H1 (cell line): ENCODE results near the gene CTSH. TPM values are rescaled to one million over a fixed set of nuclear protein-coding genes. Genes with fewer than 3 reads are reported as not detected.

Source experiments
- CTCF ChIA-PET: fragments of 300-600 bp; sonication (Branson Sonifier 250); formaldehyde crosslinking; loops from one replicate; lab custom pipeline; 2021; ENCODE audit not compliant: partially characterized antibody; lab: Charles Lee
- POLR2A ChIA-PET: fragments of 300-600 bp; sonication (Branson Sonifier 250); formaldehyde crosslinking; loops from one replicate; lab custom pipeline; 2021; ENCODE audit warnings: inconsistent platforms; ENCODE audit not compliant: partially characterized antibody; lab: Charles Lee
- DNase-seq, 2 experiments: peaks; one replicate each; pipeline versions ENCODE4 v3.0.0 to v3.0.0-alpha.2; 2010 to 2022; ENCODE audit warnings: low spot score in 2 of 2, low read depth in 1 of 2, mixed read lengths in 1 of 2
- FAIRE-seq: peaks from 2 replicates; lab custom pipeline; 2011; peaks lifted over from hg19 to GRCh38; lab: Jason Lieb, UNC
- H2AFZ ChIP-seq: 2 replicates; pipeline ENCODE4 v1.8.1; 2012; ENCODE audit warnings: low read length, inconsistent platforms
- H2AK5ac ChIP-seq: 2 replicates; pipeline ENCODE4 v1.6.1; 2013; ENCODE audit warnings: low read depth, low read length
- H2BK120ac ChIP-seq: replicated peaks from 2 replicates; pipeline ENCODE3; 2013; ENCODE audit warnings: low read depth, low read length, inconsistent platforms
- H2BK12ac ChIP-seq: 2 replicates; pipeline ENCODE4 v1.6.1; 2013; ENCODE audit warnings: low read depth, low read length
- H2BK15ac ChIP-seq: 2 replicates; pipeline ENCODE4 v1.6.1; 2013; ENCODE audit warnings: low read length
- H2BK20ac ChIP-seq: 2 replicates; pipeline ENCODE4 v1.6.1; 2013; ENCODE audit warnings: low read length
- H2BK5ac ChIP-seq: 2 replicates; pipeline ENCODE4 v1.6.1; 2013; ENCODE audit warnings: low read depth, low read length
- H3K14ac ChIP-seq: 2 replicates; pipeline ENCODE4 v1.6.1; 2013; ENCODE audit warnings: inconsistent platforms; ENCODE audit not compliant: insufficient read length
- H3K18ac ChIP-seq: 2 replicates; pipeline ENCODE4 v1.6.1; 2013; ENCODE audit warnings: low read length; ENCODE audit errors: extremely low read depth
- H3K23ac ChIP-seq: 2 replicates; pipeline ENCODE4 v1.6.1; 2013; ENCODE audit warnings: inconsistent platforms; ENCODE audit not compliant: insufficient read length
- H3K23me2 ChIP-seq: 2 replicates; pipeline ENCODE4 v1.6.1; 2013; ENCODE audit warnings: low read depth, low read length
- H3K27ac ChIP-seq: 2 replicates; pipeline ENCODE4 v1.6.1; 2011; ENCODE audit warnings: low read depth, low read length, inconsistent platforms
- H3K27me3 ChIP-seq, 4 experiments: replicated peaks in 1 of 4; 1 replicate in 1 of 4; 2 replicates in 3 of 4; pipeline versions ENCODE4 v1.6.1 to v1.8.1; 2011 to 2013; ENCODE audit warnings: low read length in 3 of 4, mild to moderate bottlenecking in 3 of 4, inconsistent platforms in 2 of 4, mixed read lengths in 2 of 4, moderate library complexity in 1 of 4; ENCODE audit not compliant: control insufficient read depth in 3 of 4, insufficient read depth in 3 of 4; ENCODE audit errors: extremely low read depth in 1 of 4
- H3K36me3 ChIP-seq, 4 experiments: 2 replicates each; pipeline versions ENCODE4 v1.6.1 to v1.8.1; 2011 to 2013; ENCODE audit warnings: mild to moderate bottlenecking in 4 of 4, low read length in 3 of 4, moderate library complexity in 2 of 4, control low read depth in 1 of 4, inconsistent platforms in 1 of 4; ENCODE audit not compliant: insufficient read depth in 4 of 4, control insufficient read depth in 2 of 4
- H3K4ac ChIP-seq: replicated peaks from 2 replicates; pipeline ENCODE3; 2013; ENCODE audit warnings: low read length, low read depth, mixed read lengths, inconsistent platforms; ENCODE audit not compliant: insufficient read length
- H3K4me1 ChIP-seq, 4 experiments: replicated peaks in 1 of 4; 1 replicate in 1 of 4; 2 replicates in 3 of 4; pipeline versions ENCODE4 v1.6.1 to v1.8.1; 2011 to 2013; ENCODE audit warnings: low read length in 3 of 4, inconsistent platforms in 2 of 4, mixed read lengths in 1 of 4; ENCODE audit not compliant: insufficient read depth in 4 of 4, control insufficient read depth in 3 of 4
- H3K4me2 ChIP-seq, 2 experiments: 2 replicates each; pipeline versions ENCODE4 v1.6.1 to v1.8.1; 2011 to 2013; ENCODE audit warnings: low read depth in 2 of 2, low read length in 2 of 2, control low read depth in 1 of 2, inconsistent platforms in 1 of 2, mild to moderate bottlenecking in 1 of 2; ENCODE audit not compliant: insufficient read depth in 1 of 2
- H3K4me3 ChIP-seq, 4 experiments: fragments of 200-600, 300-600 bp in 1 of 4; sonication (generic), shearing (Covaris generic), sonication (Bioruptor Twin) in 1 of 4; 2 replicates each; pipeline versions ENCODE4 v1.5.1 to v1.8.1; 2011 to 2016; ENCODE audit warnings: low read length in 4 of 4, low read depth in 3 of 4, control low read depth in 2 of 4, inconsistent platforms in 2 of 4, mild to moderate bottlenecking in 2 of 4, mixed read lengths in 1 of 4, moderate library complexity in 1 of 4; ENCODE audit not compliant: insufficient read depth in 2 of 4; ENCODE audit errors: extremely low read depth in 1 of 4
- H3K56ac ChIP-seq: replicated peaks from 2 replicates; pipeline ENCODE3; 2013; ENCODE audit warnings: low read depth, mild to moderate bottlenecking, mixed read lengths, low read length, inconsistent platforms; ENCODE audit not compliant: insufficient read length
- H3K79me1 ChIP-seq: 2 replicates; pipeline ENCODE4 v1.6.1; 2013; ENCODE audit warnings: low read depth, low read length, control low read depth
- H3K79me2 ChIP-seq, 2 experiments: 2 replicates each; pipeline versions ENCODE4 v1.6.1 to v1.8.1; 2012 to 2013; ENCODE audit warnings: low read length in 2 of 2, mild to moderate bottlenecking in 2 of 2, inconsistent platforms in 1 of 2; ENCODE audit not compliant: insufficient read depth in 2 of 2, control insufficient read depth in 1 of 2
- H3K9ac ChIP-seq, 4 experiments: replicated peaks in 1 of 4; 1 replicate in 1 of 4; 2 replicates in 3 of 4; pipeline versions ENCODE4 v1.6.1 to v1.8.1; 2011 to 2013; ENCODE audit warnings: low read depth in 3 of 4, low read length in 3 of 4, control low read depth in 2 of 4, mild to moderate bottlenecking in 2 of 4, moderate library complexity in 2 of 4, inconsistent platforms in 1 of 4; ENCODE audit errors: extremely low read depth in 1 of 4
- H3K9me3 ChIP-seq, 2 experiments: 2 replicates each; pipeline versions ENCODE4 v1.6.1 to v1.8.1; 2012 to 2013; ENCODE audit warnings: mild to moderate bottlenecking in 2 of 2, moderate library complexity in 2 of 2, control low read depth in 1 of 2, inconsistent platforms in 1 of 2, low read depth in 1 of 2, low read length in 1 of 2, mixed read lengths in 1 of 2; ENCODE audit not compliant: insufficient read depth in 2 of 2
- H4K20me1 ChIP-seq, 2 experiments: replicated peaks in 1 of 2; 2 replicates each; pipeline versions ENCODE3 to v1.8.1; 2011 to 2013; ENCODE audit warnings: inconsistent platforms in 2 of 2, low read length in 2 of 2, mild to moderate bottlenecking in 1 of 2; ENCODE audit not compliant: insufficient read depth in 2 of 2, control insufficient read depth in 1 of 2
- H4K5ac ChIP-seq: 2 replicates; pipeline ENCODE4 v1.6.1; 2013; ENCODE audit warnings: low read length, low read depth, mixed read lengths, inconsistent platforms; ENCODE audit not compliant: insufficient read length
- H4K8ac ChIP-seq: 2 replicates; pipeline ENCODE4 v1.8.0; 2013; ENCODE audit warnings: mild to moderate bottlenecking, moderate library complexity, low read length, inconsistent platforms; ENCODE audit not compliant: insufficient read depth; ENCODE audit errors: extremely low read depth
- H4K91ac ChIP-seq: replicated peaks from 2 replicates; pipeline ENCODE3; 2013; ENCODE audit warnings: low read length, mixed read lengths, inconsistent platforms; ENCODE audit not compliant: insufficient read length
- WGBS, 2 experiments: shearing (Covaris generic) in 1 of 2; methylation state at CpG; one replicate each; pipeline versions ENCODE4 v1.1.6 to v1.1.7; 2013 to 2015; ENCODE audit warnings: low lambda C conversion rate in 2 of 2, mixed read lengths in 2 of 2, inconsistent platforms in 1 of 2, low coverage in 1 of 2, missing lambda C conversion rate in 1 of 2; ENCODE audit not compliant: insufficient replicate concordance in 2 of 2, insufficient coverage in 1 of 2, insufficient read length in 1 of 2; ENCODE audit errors: extremely low coverage in 1 of 2, missing lambda C conversion rate in 1 of 2; 5-methylcytosine and 5-hydroxymethylcytosine counted together
- polyA plus RNA-seq, 7 experiments: library from polyadenylated mRNA; depleted of rRNA in 3 of 7; stranded (reverse) in 5 of 7; unstranded in 2 of 7; fragments of >200 nt in 5 of 7; fragments of 200-250 nt in 2 of 7; gene quantifications; 1 replicate in 5 of 7; 2 replicates in 1 of 7; 4 replicates in 1 of 7; pipeline versions ENCODE4 v1.2.1 to v1.2.3, GENCODE V29; 2011 to 2013; ENCODE audit warnings: missing spikeins in 2 of 7, mixed read lengths in 2 of 7
- total RNA-seq: library from RNA; stranded (reverse); fragmentation: NEBNext Ultra II Directional; extraction: Animal tissue kit (Norgen Biotek cat#: 25700); gene quantifications from 2 replicates; pipeline ENCODE4 v1.2.1, GENCODE V29; 2021

The CTSH gene
- total and polyA plus RNA-seq, 2 of the 8 experiments (the other 6 are each of a cell fraction or from before 2014, with no cell fraction given) = 34.0 to 36.8 TPM

DNA sequence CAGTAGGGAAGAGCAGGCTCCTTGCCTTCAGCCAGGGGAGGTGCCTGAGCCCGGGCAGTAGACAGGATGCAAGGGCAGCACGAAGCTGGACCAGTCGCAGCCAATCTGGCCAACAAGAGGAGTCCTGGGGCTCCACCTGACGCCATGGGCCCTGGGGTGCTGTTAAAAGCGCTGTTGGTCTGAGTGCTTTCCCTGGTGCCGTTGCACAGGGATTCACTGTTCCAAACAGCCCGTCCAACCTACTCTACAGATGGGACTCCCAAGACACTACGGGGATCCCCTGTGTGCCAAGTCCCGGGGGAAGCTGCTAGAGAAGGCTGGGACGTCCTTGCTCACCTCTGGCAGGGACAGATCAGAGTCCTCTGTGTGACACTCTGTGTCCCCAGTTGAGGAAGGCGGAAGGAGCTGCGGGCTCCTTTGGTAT, 632 bp downstream of the CTSH start:
- FAIRE-seq (no peak), DNase-seq (no peak)
- H4K8ac ChIP-seq = no peak overlapping the region; the same call in 1 of the 2 replicates
- H3K4ac ChIP-seq = no peak overlapping the region
- H2BK120ac ChIP-seq = no peak overlapping the region
- peaks cover 0 to 12% (median 11%) of the 10 kb centered on the region in 4 experiments; a peak in 5 of 7 replicates for H3K27me3 ChIP-seq
- H4K91ac ChIP-seq = no peak overlapping the region
- no peaks in the 10 kb centered on the region for H3K36me3 ChIP-seq
- no peak overlapping the region for H4K5ac ChIP-seq
- no peak overlapping the region for H2AK5ac ChIP-seq
- H2BK12ac ChIP-seq = 0 out of 2 replicates have a peak overlapping the region, but pooled peaks have one; percentile 17
- H3K4me2 ChIP-seq = peak overlapping the region; percentile 77 to 90
- H4K20me1 ChIP-seq = no peaks in the 10 kb centered on the region
- H3K79me2 ChIP-seq = no peaks in the 10 kb centered on the region
- H3K9me3 ChIP-seq = no peaks in the 10 kb centered on the region
- H2BK20ac ChIP-seq = no peak overlapping the region
- H3K9ac ChIP-seq = no peak overlapping the region
- H3K14ac ChIP-seq = no peak overlapping the region
- H2BK5ac ChIP-seq = no peak overlapping the region
- CTCF ChIA-PET = interaction anchor here (0.6 to 2.6 kb wide), 16 partner anchors 14 to 196 kb away, joined by 3 to 13 read pairs (median 4); no protein-coding TSS in a partner anchor
- POLR2A ChIA-PET = interaction anchor here (0.6 to 1.6 kb wide), 9 partner anchors 25 to 71 kb away, joined by 3 to 6 read pairs (median 3); partner anchors contain the start of gene MORF4L1
- H3K23ac ChIP-seq = no peak overlapping the region
- H2AFZ ChIP-seq = peak overlapping the region; percentile 43
- peak overlapping the region; percentile 48 to 66 (median 59) for H3K4me3 ChIP-seq
- 64% methylated on average over 12 of the region's 12 CpGs; no CpG with 5 or more reads in 1 of the 2 experiments for WGBS, 2 experiments
- H3K4me1 ChIP-seq = peaks cover 0 to 17% (median 10%) of the 10 kb centered on the region in 4 experiments; a peak in 5 of 7 replicates
- H2BK15ac ChIP-seq = peak overlapping the region; percentile 61; the same call in 1 of the 2 replicates
- no peaks in the 10 kb centered on the region for H3K79me1 ChIP-seq
- H3K18ac ChIP-seq = no peak overlapping the region
- no peak overlapping the region for H3K27ac ChIP-seq
- H3K56ac ChIP-seq = no peak overlapping the region
- H3K23me2 ChIP-seq = peaks cover 8% of the 10 kb centered on the region; the same call in 1 of the 2 replicates
